ENCODE results near the gene PPIAL4G. TPM values are rescaled to one million over a fixed set of nuclear protein-coding genes. Genes with fewer than 3 reads are reported as not detected.
"Not testable (repeated sequence)": the region's sequence is repeated elsewhere in the genome, so short reads cannot be mapped to it uniquely, and the experiment has no call there.

PPIAL4G gene
- total RNA-seq, 5 donors from 2014 or later (not counting 1 experiment from before 2014, with no cell fraction given) = 0.40 to 2.1 (median 2.0) TPM

DNA sequence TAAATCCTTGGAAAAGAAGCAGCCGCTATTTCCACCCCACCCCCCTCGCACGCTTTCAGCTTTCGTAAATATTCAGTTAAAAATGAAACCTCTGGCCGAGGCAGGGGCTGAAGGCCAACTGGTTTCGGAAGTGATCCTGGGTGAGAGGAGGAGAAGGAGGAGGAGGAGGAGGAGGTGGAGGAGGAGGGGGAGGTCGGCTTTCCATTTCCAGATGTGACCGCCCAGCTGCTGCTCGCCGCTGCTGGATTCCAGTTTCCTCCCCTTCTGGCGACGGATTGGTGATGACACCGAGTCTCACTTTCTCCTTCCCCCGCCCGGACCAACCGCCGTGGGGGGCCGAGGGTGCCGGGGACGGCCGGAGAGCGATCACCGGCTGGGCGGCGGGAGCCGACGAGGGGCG is 23.4 kb downstream of the PPIAL4G start:
- H3K4me1 Mint-ChIP-seq; H3K9me3 Mint-ChIP-seq; DNase-seq; H3K27me3 ChIP-seq (replicated peaks in 1 of 2; ENCODE audit: control insufficient read depth in 2 of 2, extremely low read depth in 1 of 2, insufficient read depth in 2 of 2, low read length in 1 of 2); H3K4me1 ChIP-seq (ENCODE audit: control insufficient read depth in 1 of 2, extremely low read depth in 1 of 2, insufficient read depth in 2 of 2, low read length in 2 of 2); H3K36me3 ChIP-seq (ENCODE audit: control insufficient read depth in 2 of 2, extremely low read depth in 1 of 2, insufficient read depth in 1 of 2, low read length in 1 of 2); H3K9me3 ChIP-seq; H3K36me3 Mint-ChIP-seq; H3K27me3 Mint-ChIP-seq; CTCF ChIA-PET; ATAC-seq (replicated peaks in 1 of 4); H3K27ac Mint-ChIP-seq: not testable (repeated sequence)
- peak overlapping the region; percentile 93 for H3K27ac ChIP-seq (ENCODE audit: low read length)
- peak overlapping the region; percentile 75 to 79 (median 78) for H3K4me3 Mint-ChIP-seq
- no CpG with 5 or more reads among the region's 28 CpGs for WGBS (ENCODE audit: insufficient coverage)
- POLR2A ChIA-PET = interaction anchor here in 1 of 2 donors (0.6 kb wide), 1 partner anchor 86 kb away, joined by 13 read pairs; no protein-coding TSS in a partner anchor
- H3K4me3 ChIP-seq (ENCODE audit: control insufficient read depth in 1 of 2, extremely low read depth in 1 of 2, low read length in 1 of 2) = peak overlapping the region in 1 of 2 donors; percentile 66

DNA sequence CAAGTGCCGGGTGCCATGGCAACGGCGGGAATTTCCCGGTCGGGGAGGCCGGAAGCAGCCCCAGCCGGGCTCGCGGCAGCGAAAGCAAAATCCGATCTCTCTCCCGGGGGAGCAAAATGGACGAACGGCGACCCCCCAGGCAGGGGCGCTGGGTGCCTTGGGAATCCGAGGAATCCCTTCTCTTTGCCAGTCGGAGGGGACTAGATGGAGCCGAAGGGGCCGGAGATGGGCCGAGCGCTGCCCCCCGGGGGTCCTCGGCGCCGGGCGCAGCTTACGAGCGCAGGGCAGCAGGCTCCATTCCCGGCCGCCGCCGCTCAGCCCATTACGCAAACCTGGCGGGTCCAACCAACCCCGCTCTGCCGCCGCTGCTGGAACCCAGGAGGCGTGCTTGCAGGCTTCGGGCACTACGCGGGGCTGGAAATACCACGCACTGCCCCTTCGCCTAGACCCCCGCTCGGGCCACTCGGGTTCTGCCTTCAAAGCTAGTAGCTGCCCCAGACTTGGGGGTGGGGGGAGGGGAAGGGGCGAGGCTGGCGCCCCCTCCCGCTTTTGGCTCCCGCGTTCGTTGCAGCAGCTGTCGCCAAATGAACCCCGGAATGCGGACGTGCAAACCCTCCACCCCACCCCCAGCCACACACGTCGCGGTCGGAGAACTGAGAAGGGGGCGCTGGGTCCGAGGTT is 24.1 kb downstream of the PPIAL4G start:
- H3K9me3 Mint-ChIP-seq; H3K4me1 ChIP-seq (ENCODE audit: control insufficient read depth in 1 of 2, extremely low read depth in 1 of 2, insufficient read depth in 2 of 2, low read length in 2 of 2); H3K9me3 ChIP-seq; H3K27me3 ChIP-seq (replicated peaks in 1 of 2; ENCODE audit: control insufficient read depth in 2 of 2, extremely low read depth in 1 of 2, insufficient read depth in 2 of 2, low read length in 1 of 2); H3K27me3 Mint-ChIP-seq; CTCF ChIA-PET; H3K4me1 Mint-ChIP-seq; ATAC-seq (replicated peaks in 1 of 4); H3K36me3 Mint-ChIP-seq; H3K36me3 ChIP-seq (ENCODE audit: control insufficient read depth in 2 of 2, extremely low read depth in 1 of 2, insufficient read depth in 1 of 2, low read length in 1 of 2): not testable (repeated sequence)
- Histone ChIP-seq H3K4me3 (ENCODE audit: control insufficient read depth in 1 of 2, extremely low read depth in 1 of 2, low read length in 1 of 2) (peak overlapping the region; percentile 38 to 66), H3K27ac (ENCODE audit: low read length) (peak overlapping the region; percentile 93)
- H3K27ac Mint-ChIP-seq = peak overlapping the region; percentile 28 to 59
- WGBS (ENCODE audit: insufficient coverage) = 0% methylated on average over 4 of the region's 63 CpGs
- POLR2A ChIA-PET = interaction anchor here in 1 of 2 donors (0.6 kb wide), 1 partner anchor 85 kb away, joined by 13 read pairs; no protein-coding TSS in a partner anchor
- peak in 34 of 35 experiments; percentile 7 to 68 (median 34) for DNase-seq
- H3K4me3 Mint-ChIP-seq = peak overlapping the region; percentile 75 to 79 (median 78)

DNA sequence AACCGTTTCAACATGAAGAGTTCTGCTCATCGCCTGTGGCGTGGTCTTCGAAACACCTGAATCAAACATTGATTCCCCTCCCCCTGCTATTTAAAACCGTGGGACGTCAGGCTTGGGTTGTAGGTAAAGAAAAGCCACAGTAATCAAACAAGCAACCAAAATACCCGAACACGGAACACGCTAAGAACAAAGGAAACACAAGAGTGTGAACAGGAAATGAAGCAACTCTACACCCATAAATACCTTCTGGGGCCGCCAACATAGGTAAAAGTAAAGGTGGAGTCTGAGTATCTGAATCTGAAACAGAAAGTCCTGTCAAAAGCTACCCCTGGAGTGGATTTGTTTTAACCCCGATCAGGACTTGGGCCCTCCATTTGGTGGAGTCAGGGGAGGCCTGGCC is 24.7 kb downstream of the PPIAL4G start:
- H3K9me3 ChIP-seq; H3K36me3 Mint-ChIP-seq; H3K27me3 Mint-ChIP-seq; H3K4me1 Mint-ChIP-seq; H3K27me3 ChIP-seq (replicated peaks in 1 of 2; ENCODE audit: control insufficient read depth in 2 of 2, extremely low read depth in 1 of 2, insufficient read depth in 2 of 2, low read length in 1 of 2); POLR2A ChIA-PET; CTCF ChIA-PET; H3K36me3 ChIP-seq (ENCODE audit: control insufficient read depth in 2 of 2, extremely low read depth in 1 of 2, insufficient read depth in 1 of 2, low read length in 1 of 2); H3K9me3 Mint-ChIP-seq; H3K4me1 ChIP-seq (ENCODE audit: control insufficient read depth in 1 of 2, extremely low read depth in 1 of 2, insufficient read depth in 2 of 2, low read length in 2 of 2); ATAC-seq (replicated peaks in 1 of 4): not testable (repeated sequence)
- peak overlapping the region; percentile 78 to 94 (median 87) for H3K4me3 Mint-ChIP-seq
- Histone ChIP-seq H3K4me3 (ENCODE audit: control insufficient read depth in 1 of 2, extremely low read depth in 1 of 2, low read length in 1 of 2) (peak overlapping the region in 1 of 2 donors; percentile 30), H3K27ac (ENCODE audit: low read length) (peak overlapping the region; percentile 62)
- peak in 33 of 35 experiments; percentile 28 to 86 (median 65) for DNase-seq
- peak overlapping the region; percentile 95 to 96 for H3K27ac Mint-ChIP-seq
- no CpG with 5 or more reads among the region's 11 CpGs for WGBS (ENCODE audit: insufficient coverage)

DNA sequence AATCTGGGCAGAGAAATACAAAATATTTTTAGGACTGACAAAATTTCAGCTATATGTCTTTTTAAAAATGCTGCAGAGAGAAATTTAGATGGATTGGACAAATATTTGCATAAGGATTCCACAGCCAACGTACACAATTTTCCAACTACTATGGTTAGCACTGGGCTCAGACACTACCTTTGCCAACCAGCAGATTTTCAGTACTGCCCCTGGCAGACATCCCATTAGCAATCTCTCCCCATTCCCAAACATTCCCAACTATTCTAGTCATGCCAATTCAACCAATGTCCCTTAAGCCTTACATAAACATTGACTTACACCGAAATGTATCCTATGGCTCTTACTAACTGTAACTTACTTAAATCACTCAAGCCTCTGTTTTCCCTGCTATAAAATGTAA is 30.3 kb downstream of the PPIAL4G start:
- ATAC-seq (replicated peaks in 1 of 4); CTCF ChIA-PET; H3K27ac ChIP-seq (ENCODE audit: low read length): not testable (repeated sequence)

DNA sequence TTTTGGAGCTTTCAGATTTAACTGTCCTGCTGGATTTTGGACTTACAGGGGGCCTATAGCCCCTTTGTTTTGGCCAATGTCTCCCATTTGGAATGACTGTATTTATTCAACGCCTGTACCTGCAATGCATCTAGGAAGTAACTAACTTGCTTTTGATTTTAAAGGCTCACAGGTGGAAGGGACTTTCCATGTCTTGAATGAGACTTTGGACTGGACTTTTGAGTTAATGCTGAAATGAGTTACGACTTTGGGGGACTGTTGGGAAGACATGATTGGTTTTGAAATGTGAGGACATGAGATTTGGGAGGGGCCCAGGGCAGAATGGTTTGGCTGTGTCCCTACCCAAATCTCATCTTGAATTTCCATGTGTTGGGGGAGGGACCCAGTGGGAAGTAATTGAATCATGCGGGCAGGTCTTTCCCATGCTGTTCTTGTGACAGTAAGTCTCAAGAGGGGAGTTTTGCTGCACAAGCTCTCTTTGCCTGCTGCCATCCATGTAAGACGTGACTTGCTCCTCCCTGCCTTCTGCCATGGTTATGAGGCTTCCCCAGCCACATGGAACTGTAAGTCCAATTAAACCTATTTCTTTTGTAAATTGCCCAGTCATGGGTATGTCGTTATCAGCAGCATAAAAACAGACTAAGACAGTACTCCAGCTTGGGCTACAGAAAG is 43.3 kb downstream of the PPIAL4G start:
- Mint-ChIP-seq H3K27ac (peak overlapping the region in 1 of 2 donors; percentile 41), H3K4me1 (peaks cover 42 to 52% (median 48%) of the 10 kb centered on the region in 3 donors), H3K36me3 (peaks cover 45% of the 10 kb centered on the region), H3K4me3 (peak overlapping the region in 1 of 3 donors; percentile 7)
- H3K9me3 Mint-ChIP-seq; H3K9me3 ChIP-seq; POLR2A ChIA-PET; H3K27me3 Mint-ChIP-seq; DNase-seq; H3K4me3 ChIP-seq (ENCODE audit: control insufficient read depth in 1 of 2, extremely low read depth in 1 of 2, low read length in 1 of 2); H3K27ac ChIP-seq (ENCODE audit: low read length); CTCF ChIA-PET; H3K27me3 ChIP-seq (replicated peaks in 1 of 2; ENCODE audit: control insufficient read depth in 2 of 2, extremely low read depth in 1 of 2, insufficient read depth in 2 of 2, low read length in 1 of 2); ATAC-seq (replicated peaks in 1 of 4); H3K36me3 ChIP-seq (ENCODE audit: control insufficient read depth in 2 of 2, extremely low read depth in 1 of 2, insufficient read depth in 1 of 2, low read length in 1 of 2): not testable (repeated sequence)
- WGBS (ENCODE audit: insufficient coverage) = 98% methylated on average over 4 of the region's 5 CpGs
- H3K4me1 ChIP-seq (ENCODE audit: control insufficient read depth in 1 of 2, extremely low read depth in 1 of 2, insufficient read depth in 2 of 2, low read length in 2 of 2) = peaks cover 0 to 14% of the 10 kb centered on the region in 2 experiments

More for the DNA sequence above, 30.3 kb downstream of the PPIAL4G start:
- H3K4me1 ChIP-seq (ENCODE audit: control insufficient read depth in 1 of 2, extremely low read depth in 1 of 2, insufficient read depth in 2 of 2, low read length in 2 of 2); H3K36me3 ChIP-seq (ENCODE audit: control insufficient read depth in 2 of 2, extremely low read depth in 1 of 2, insufficient read depth in 1 of 2, low read length in 1 of 2); H3K4me3 Mint-ChIP-seq; H3K9me3 Mint-ChIP-seq; POLR2A ChIA-PET; DNase-seq; H3K27me3 Mint-ChIP-seq; H3K4me3 ChIP-seq (ENCODE audit: control insufficient read depth in 1 of 2, extremely low read depth in 1 of 2, low read length in 1 of 2); H3K27me3 ChIP-seq (replicated peaks in 1 of 2; ENCODE audit: control insufficient read depth in 2 of 2, extremely low read depth in 1 of 2, insufficient read depth in 2 of 2, low read length in 1 of 2); H3K36me3 Mint-ChIP-seq; H3K9me3 ChIP-seq: not testable (repeated sequence)
- Mint-ChIP-seq H3K27ac (peak overlapping the region; percentile 6 to 57), H3K4me1 (peaks cover 7 to 18% (median 11%) of the 10 kb centered on the region in 3 donors)
- WGBS (ENCODE audit: insufficient coverage) = no CpG with 5 or more reads among the region's 2 CpGs

DNA sequence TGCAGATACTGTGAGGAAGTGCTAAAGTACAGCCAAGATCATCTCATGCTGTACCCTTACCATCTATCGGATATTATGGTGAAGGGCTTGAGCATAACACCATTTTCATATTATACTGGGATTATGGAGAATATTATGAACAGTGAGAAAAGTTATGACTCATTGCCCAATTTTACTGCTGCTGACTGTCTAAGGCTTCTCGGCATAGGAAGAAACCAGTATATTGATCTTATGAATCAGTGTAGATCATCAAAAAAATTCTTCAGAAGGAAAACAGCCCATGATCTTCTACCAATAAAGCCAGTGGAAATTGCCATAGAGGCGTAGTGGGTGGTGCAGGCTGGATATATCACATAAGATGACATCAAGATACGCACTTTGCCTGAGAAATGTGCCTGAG is 47.7 kb downstream of the PPIAL4G start:
- Mint-ChIP-seq H3K4me1 (peaks cover 64 to 79% (median 76%) of the 10 kb centered on the region in 3 donors), H3K27me3 (no peaks in the 10 kb centered on the region), H3K27ac (peak overlapping the region; percentile 8 to 80)

More for the DNA sequence above, 47.7 kb downstream of the PPIAL4G start:
- ChIA-PET POLR2A (interaction anchor here in 1 of 2 donors (0.5 kb wide), 1 partner anchor 61 kb away, joined by 3 read pairs; no protein-coding TSS in a partner anchor), CTCF (no interaction called here)
- Mint-ChIP-seq H3K36me3 (peaks cover 65% of the 10 kb centered on the region), H3K4me3 (no peak overlapping the region), H3K9me3 (no peaks in the 10 kb centered on the region)
- H3K27ac ChIP-seq (ENCODE audit: low read length) = no peak overlapping the region
- ATAC-seq (replicated peaks in 1 of 4) = no peak
- WGBS (ENCODE audit: insufficient coverage) = 86% methylated on average over 1 of the region's 4 CpGs
- no peaks in the 10 kb centered on the region for H3K27me3 ChIP-seq (replicated peaks in 1 of 2; ENCODE audit: control insufficient read depth in 2 of 2, extremely low read depth in 1 of 2, insufficient read depth in 2 of 2, low read length in 1 of 2)
- DNase-seq = no peak
- no peak overlapping the region for H3K4me3 ChIP-seq (ENCODE audit: control insufficient read depth in 1 of 2, extremely low read depth in 1 of 2, low read length in 1 of 2)
- H3K9me3 ChIP-seq = no peaks in the 10 kb centered on the region
- H3K36me3 ChIP-seq (ENCODE audit: control insufficient read depth in 2 of 2, extremely low read depth in 1 of 2, insufficient read depth in 1 of 2, low read length in 1 of 2) = peaks cover 14 to 28% of the 10 kb centered on the region in 2 donors
- peaks cover 0 to 14% of the 10 kb centered on the region in 2 experiments for H3K4me1 ChIP-seq (ENCODE audit: control insufficient read depth in 1 of 2, extremely low read depth in 1 of 2, insufficient read depth in 2 of 2, low read length in 2 of 2)

Data from T-cell (primary cell).